Measurements from ENCODE around the gene GADD45A. TPM values are rescaled to one million over a fixed set of nuclear protein-coding genes. Genes with fewer than 3 reads are reported as not detected.

The GADD45A gene
- total RNA-seq, 2 donors from 2014 or later: 48.0 to 52.4 TPM

GRCh38 chr1:67721650-67722291, 36.8 kb downstream of the GADD45A start:
- H3K9ac ChIP-seq (ENCODE audit: extremely low read depth, low read length, poor library complexity, severe bottlenecking): no peak overlapping the region
- WGBS, 2 experiments (ENCODE audit: insufficient coverage in 1 of 2, insufficient read length in 1 of 2): 60 to 78% methylated on average over 1 to 2 of the region's 2 CpGs
- DNase-seq: no peak
- H3K27me3 ChIP-seq (ENCODE audit: control insufficient read depth, insufficient read depth, low read length, poor library complexity, severe bottlenecking): no peaks in the 10 kb centered on the region
- Mint-ChIP-seq H3K36me3 (ENCODE audit: low read depth) (no peaks in the 10 kb centered on the region), H3K4me3 (no peak overlapping the region), H3K4me1 (peaks cover 15% of the 10 kb centered on the region), H3K9me3 (no peaks in the 10 kb centered on the region), H3K27me3 (ENCODE audit: insufficient read depth) (no peaks in the 10 kb centered on the region), H3K27ac (no peak overlapping the region)
- H3K4me1 ChIP-seq (ENCODE audit: control insufficient read depth, insufficient read depth, low read length): peaks cover 20% of the 10 kb centered on the region
- H3K36me3 ChIP-seq (ENCODE audit: control insufficient read depth, insufficient read depth, low read length): no peaks in the 10 kb centered on the region
- no peaks in the 10 kb centered on the region for H3K9me3 ChIP-seq (ENCODE audit: control insufficient read depth, low read length)
- no peak overlapping the region for H3K27ac ChIP-seq (ENCODE audit: low read depth, low read length)
- no peak overlapping the region for H3K4me3 ChIP-seq (ENCODE audit: low read length)
- TF ChIP-seq, protein P1, sequence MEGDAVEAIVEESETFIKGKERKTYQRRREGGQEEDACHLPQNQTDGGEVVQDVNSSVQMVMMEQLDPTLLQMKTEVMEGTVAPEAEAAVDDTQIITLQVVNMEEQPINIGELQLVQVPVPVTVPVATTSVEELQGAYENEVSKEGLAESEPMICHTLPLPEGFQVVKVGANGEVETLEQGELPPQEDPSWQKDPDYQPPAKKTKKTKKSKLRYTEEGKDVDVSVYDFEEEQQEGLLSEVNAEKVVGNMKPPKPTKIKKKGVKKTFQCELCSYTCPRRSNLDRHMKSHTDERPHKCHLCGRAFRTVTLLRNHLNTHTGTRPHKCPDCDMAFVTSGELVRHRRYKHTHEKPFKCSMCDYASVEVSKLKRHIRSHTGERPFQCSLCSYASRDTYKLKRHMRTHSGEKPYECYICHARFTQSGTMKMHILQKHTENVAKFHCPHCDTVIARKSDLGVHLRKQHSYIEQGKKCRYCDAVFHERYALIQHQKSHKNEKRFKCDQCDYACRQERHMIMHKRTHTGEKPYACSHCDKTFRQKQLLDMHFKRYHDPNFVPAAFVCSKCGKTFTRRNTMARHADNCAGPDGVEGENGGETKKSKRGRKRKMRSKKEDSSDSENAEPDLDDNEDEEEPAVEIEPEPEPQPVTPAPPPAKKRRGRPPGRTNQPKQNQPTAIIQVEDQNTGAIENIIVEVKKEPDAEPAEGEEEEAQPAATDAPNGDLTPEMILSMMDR (conservative IDR thresholded peaks at IDR 0.05): peak; percentile 34

- Mint-ChIP-seq H3K9me3 (no peaks in the 10 kb centered on the region), H3K27ac (no peak overlapping the region), H3K4me1 (peaks cover 15% of the 10 kb centered on the region), H3K4me3 (no peak overlapping the region), H3K36me3 (ENCODE audit: low read depth) (no peaks in the 10 kb centered on the region), H3K27me3 (ENCODE audit: insufficient read depth) (no peaks in the 10 kb centered on the region)
- WGBS, 2 experiments (ENCODE audit: insufficient coverage in 1 of 2, insufficient read length in 1 of 2): 85 to 91% methylated on average over 4 of the region's 4 CpGs
- Histone ChIP-seq H3K4me3 (ENCODE audit: low read length) (no peak overlapping the region), H3K36me3 (ENCODE audit: control insufficient read depth, insufficient read depth, low read length) (no peaks in the 10 kb centered on the region), H3K27ac (ENCODE audit: low read depth, low read length) (no peak overlapping the region), H3K27me3 (ENCODE audit: control insufficient read depth, insufficient read depth, low read length, poor library complexity, severe bottlenecking) (no peaks in the 10 kb centered on the region), H3K9me3 (ENCODE audit: control insufficient read depth, low read length) (no peaks in the 10 kb centered on the region), H3K4me1 (ENCODE audit: control insufficient read depth, insufficient read depth, low read length) (peaks cover 18% of the 10 kb centered on the region), H3K9ac (ENCODE audit: extremely low read depth, low read length, poor library complexity, severe bottlenecking) (no peak overlapping the region)
- no peak for DNase-seq
- TF ChIP-seq, protein P1 (conservative IDR thresholded peaks at IDR 0.05): no peak
These were observed 37.4 kb downstream of the GADD45A start for GRCh38 chr1:67722292-67722944.

- Mint-ChIP-seq H3K4me3 (no peak overlapping the region), H3K27me3 (ENCODE audit: insufficient read depth) (no peaks in the 10 kb centered on the region), H3K27ac (no peak overlapping the region), H3K9me3 (no peaks in the 10 kb centered on the region), H3K4me1 (peaks cover 12% of the 10 kb centered on the region), H3K36me3 (ENCODE audit: low read depth) (no peaks in the 10 kb centered on the region)
- H3K4me1 ChIP-seq (ENCODE audit: control insufficient read depth, insufficient read depth, low read length): peaks cover 18% of the 10 kb centered on the region
- no peak overlapping the region for H3K27ac ChIP-seq (ENCODE audit: low read depth, low read length)
- no CpG with 5 or more reads among the region's 1 CpG for WGBS, 2 experiments (ENCODE audit: insufficient coverage in 1 of 2, insufficient read length in 1 of 2)
- H3K27me3 ChIP-seq (ENCODE audit: control insufficient read depth, insufficient read depth, low read length, poor library complexity, severe bottlenecking): no peaks in the 10 kb centered on the region
- TF ChIP-seq, protein P1 (conservative IDR thresholded peaks at IDR 0.05): no peak
- no peaks in the 10 kb centered on the region for H3K9me3 ChIP-seq (ENCODE audit: control insufficient read depth, low read length)
- DNase-seq: no peak
- H3K9ac ChIP-seq (ENCODE audit: extremely low read depth, low read length, poor library complexity, severe bottlenecking): no peak overlapping the region
- no peak overlapping the region for H3K4me3 ChIP-seq (ENCODE audit: low read length)
- H3K36me3 ChIP-seq (ENCODE audit: control insufficient read depth, insufficient read depth, low read length): no peaks in the 10 kb centered on the region
These were observed 38.1 kb downstream of the GADD45A start for GRCh38 chr1:67723126-67723525.
